ENCODE results near the gene BLNK. TPM values are rescaled to one million over a fixed set of nuclear protein-coding genes. Genes with fewer than 3 reads are reported as not detected.

The BLNK gene
- total and polyA plus RNA-seq, 2 experiments from 2014 or later = 0.32 TPM; not detected in 1

GRCh38 chr10:96188916-96189315 lies 82.5 kb downstream of the BLNK start:
- no peaks in the 10 kb centered on the region for H3K27me3 ChIP-seq
- DNase-seq (ENCODE audit: low read depth in 1 of 2, low spot score in 1 of 2) = no peak
- TF ChIP-seq CTCF (IDR thresholded peaks at IDR 0.05; ENCODE audit: low read depth, low read length) = no peak
- H3K4me3 ChIP-seq = no peak overlapping the region
- no peaks in the 10 kb centered on the region for H3K9me3 ChIP-seq (ENCODE audit: low read depth)
- H3K4me1 ChIP-seq (ENCODE audit: low read depth) = no peaks in the 10 kb centered on the region
- no peaks in the 10 kb centered on the region for H3K36me3 ChIP-seq
- no peak overlapping the region for H3K27ac ChIP-seq

- no peaks in the 10 kb centered on the region for H3K27me3 ChIP-seq
- H3K4me1 ChIP-seq (ENCODE audit: low read depth) = no peaks in the 10 kb centered on the region
- no peaks in the 10 kb centered on the region for H3K36me3 ChIP-seq
- TF ChIP-seq CTCF (IDR thresholded peaks at IDR 0.05; ENCODE audit: low read depth, low read length) = no peak
- no peak overlapping the region for H3K27ac ChIP-seq
- no peaks in the 10 kb centered on the region for H3K9me3 ChIP-seq (ENCODE audit: low read depth)
- H3K4me3 ChIP-seq = no peak overlapping the region
- DNase-seq (ENCODE audit: low read depth in 1 of 2, low spot score in 1 of 2) = no peak
Observed at GRCh38 chr10:96188421-96188820, 82.9 kb downstream of the BLNK start.

- no peaks in the 10 kb centered on the region for H3K4me1 ChIP-seq (ENCODE audit: low read depth)
- TF ChIP-seq CTCF (IDR thresholded peaks at IDR 0.05; ENCODE audit: low read depth, low read length) = no peak
- no peaks in the 10 kb centered on the region for H3K36me3 ChIP-seq
- H3K4me3 ChIP-seq = no peak overlapping the region
- H3K27me3 ChIP-seq = no peaks in the 10 kb centered on the region
- H3K27ac ChIP-seq = no peak overlapping the region
- H3K9me3 ChIP-seq (ENCODE audit: low read depth) = no peaks in the 10 kb centered on the region
- no peak for DNase-seq (ENCODE audit: low read depth in 1 of 2, low spot score in 1 of 2)
Observed at GRCh38 chr10:96176985-96177384, 94.4 kb downstream of the BLNK start.

- no peak for TF ChIP-seq CTCF (IDR thresholded peaks at IDR 0.05; ENCODE audit: low read depth, low read length)
- no peaks in the 10 kb centered on the region for H3K36me3 ChIP-seq
- no peak overlapping the region for H3K27ac ChIP-seq
- H3K27me3 ChIP-seq = no peaks in the 10 kb centered on the region
- H3K4me3 ChIP-seq = no peak overlapping the region
- no peaks in the 10 kb centered on the region for H3K9me3 ChIP-seq (ENCODE audit: low read depth)
- no peaks in the 10 kb centered on the region for H3K4me1 ChIP-seq (ENCODE audit: low read depth)
- no peak for DNase-seq (ENCODE audit: low read depth in 1 of 2, low spot score in 1 of 2)
Observed at GRCh38 chr10:96172666-96173065, 98.7 kb downstream of the BLNK start.

- no peaks in the 10 kb centered on the region for H3K9me3 ChIP-seq (ENCODE audit: low read depth)
- no peak for DNase-seq (ENCODE audit: low read depth in 1 of 2, low spot score in 1 of 2)
- no peak overlapping the region for H3K4me3 ChIP-seq
- H3K27ac ChIP-seq = peak overlapping the region; percentile 18
- no peak for TF ChIP-seq CTCF (IDR thresholded peaks at IDR 0.05; ENCODE audit: low read depth, low read length)
- H3K4me1 ChIP-seq (ENCODE audit: low read depth) = no peaks in the 10 kb centered on the region
- no peaks in the 10 kb centered on the region for H3K36me3 ChIP-seq
- no peaks in the 10 kb centered on the region for H3K27me3 ChIP-seq
Observed at GRCh38 chr10:96170230-96170629, 101.1 kb downstream of the BLNK start.

GRCh38 chr10:96168546-96168945 lies 102.8 kb downstream of the BLNK start:
- H3K9me3 ChIP-seq (ENCODE audit: low read depth) = no peaks in the 10 kb centered on the region
- no peak overlapping the region for H3K27ac ChIP-seq
- H3K36me3 ChIP-seq = no peaks in the 10 kb centered on the region
- no peak for TF ChIP-seq CTCF (IDR thresholded peaks at IDR 0.05; ENCODE audit: low read depth, low read length)
- no peaks in the 10 kb centered on the region for H3K27me3 ChIP-seq
- H3K4me3 ChIP-seq = no peak overlapping the region
- H3K4me1 ChIP-seq (ENCODE audit: low read depth) = no peaks in the 10 kb centered on the region
- no peak for DNase-seq (ENCODE audit: low read depth in 1 of 2, low spot score in 1 of 2)

Data from cardiac muscle cell (in vitro differentiated cells and primary cell).